ENCODE results near the gene ALDH16A1. TPM values are rescaled to one million over a fixed set of nuclear protein-coding genes. Genes with fewer than 3 reads are reported as not detected.

Gene ALDH16A1
- total RNA-seq, 1 experiment from 2014 or later = 51.7 TPM

- H3K27me3 ChIP-seq (ENCODE audit: insufficient read depth, low read length) = no peaks in the 10 kb centered on the region
- H3K4me2 ChIP-seq (ENCODE audit: insufficient read depth, insufficient read length, low read length) = no peak overlapping the region
- H3K4me1 ChIP-seq (ENCODE audit: insufficient read depth, low read length) = no peaks in the 10 kb centered on the region
- no peak overlapping the region for H2BK120ac ChIP-seq (ENCODE audit: low read depth, low read length, poor library complexity, severe bottlenecking)
- WGBS (ENCODE audit: extremely low coverage, insufficient read length, low lambda C conversion rate) = no CpG with 5 or more reads among the region's 3 CpGs
- H2BK15ac ChIP-seq (ENCODE audit: low read depth, low read length) = no peak overlapping the region
- no peaks in the 10 kb centered on the region for H4K20me1 ChIP-seq (ENCODE audit: control insufficient read depth, insufficient read depth, insufficient read length)
- no peak overlapping the region for H4K5ac ChIP-seq (ENCODE audit: insufficient read length, low read depth, low read length)
- peaks cover 5% of the 10 kb centered on the region for H3K23me2 ChIP-seq (ENCODE audit: insufficient read length, low read depth, low read length, poor library complexity, severe bottlenecking)
- Mint-ChIP-seq H3K9me3 (no peaks in the 10 kb centered on the region; a peak in 1 of 5 replicates), H3K4me1 (peaks cover 48 to 62% of the 10 kb centered on the region in 2 experiments), H3K27me3 (ENCODE audit: low read depth) (peaks cover 13% of the 10 kb centered on the region), H3K36me3 (ENCODE audit: insufficient read depth in 1 of 3, low read depth in 3 of 3) (no peaks in the 10 kb centered on the region; a peak in 1 of 7 replicates), H3K27ac (peak overlapping the region in 1 of 3 experiments; percentile 48; a peak in 1 of 7 replicates), H3K4me3 (no peak overlapping the region)
- H3K79me1 ChIP-seq (ENCODE audit: insufficient read depth, low read depth, low read length, poor library complexity, severe bottlenecking) = no peaks in the 10 kb centered on the region
- H3K23ac ChIP-seq (ENCODE audit: insufficient read length, low read depth, low read length) = no peak overlapping the region
- no peak overlapping the region for H3K56ac ChIP-seq (ENCODE audit: insufficient read length, low read depth, low read length)
- H2BK12ac ChIP-seq (ENCODE audit: insufficient read length, low read depth, low read length) = no peak overlapping the region
- H3K27ac ChIP-seq (ENCODE audit: insufficient read length, low read depth, low read length) = no peak overlapping the region
- DNase-seq = no peak
- H2BK20ac ChIP-seq (ENCODE audit: low read depth, low read length, poor library complexity, severe bottlenecking) = no peak overlapping the region
- H4K8ac ChIP-seq (replicated peaks; ENCODE audit: insufficient read length, low read depth, low read length) = no peak overlapping the region
- H2AK5ac ChIP-seq (ENCODE audit: insufficient read length, low read length) = no peak overlapping the region
- no peak overlapping the region for H3T11ph ChIP-seq (ENCODE audit: low read length)
- H3K14ac ChIP-seq (ENCODE audit: insufficient read depth, low read length) = no peak overlapping the region
- H3K4ac ChIP-seq (ENCODE audit: low read depth, low read length) = no peak overlapping the region
- H3K9ac ChIP-seq (ENCODE audit: extremely low read depth, insufficient read length, low read length) = no peak overlapping the region
- no peak overlapping the region for H3K18ac ChIP-seq (ENCODE audit: insufficient read length, low read depth, low read length)
- no peak for TF ChIP-seq CTCF (conservative IDR thresholded peaks at IDR 0.05)
- H2BK5ac ChIP-seq (ENCODE audit: insufficient read length, low read length) = no peak overlapping the region
- H2AFZ ChIP-seq (ENCODE audit: low read length) = no peak overlapping the region
- no peak overlapping the region for H4K91ac ChIP-seq (ENCODE audit: insufficient read length, low read depth, low read length)
- H3K79me2 ChIP-seq (ENCODE audit: insufficient read depth, low read length) = no peaks in the 10 kb centered on the region
- H3K9me3 ChIP-seq (ENCODE audit: control insufficient read depth, low read depth, low read length) = no peaks in the 10 kb centered on the region
These were observed 38.8 kb upstream of the ALDH16A1 start for GRCh38 chr19:49414256-49414655.

Data from H9 (cell line).